Measurements from ENCODE around the gene RPL36AL.

RPL36AL gene

GRCh38 chr14:49579841-49580240 is 40.6 kb downstream of the RPL36AL start:
- no peak for DNase-seq

GRCh38 chr14:49578141-49578540 is 42.3 kb downstream of the RPL36AL start:
- DNase-seq, result no peak

GRCh38 chr14:49574038-49574437 is 46.4 kb downstream of the RPL36AL start:
- DNase-seq, result no peak

GRCh38 chr14:49569281-49569680 is 51.1 kb downstream of the RPL36AL start:
- no peak for DNase-seq
